ENCODE data around the gene TARS1.

Gene TARS1

GRCh38 chr5:33440482-33441240, at the start of gene TARS1:
Gene TARS1, plus strand, starts transcription at chr5:33440965. Its CDS starts 122 bp downstream, at chr5:33441087.
- peak; percentile 100 for DNase-seq

- DNase-seq: no peak
Observed at GRCh38 chr5:33398501-33398900, 42.3 kb upstream of the TARS1 start.

GRCh38 chr5:33400675-33401074, 40.1 kb upstream of the TARS1 start:
- no peak for DNase-seq

GRCh38 chr5:33401482-33402390, 39.0 kb upstream of the TARS1 start:
- no peak for DNase-seq

GRCh38 chr5:33403187-33403586, 37.6 kb upstream of the TARS1 start:
- no peak for DNase-seq

- peak; percentile 24 for DNase-seq
Observed at GRCh38 chr5:33408816-33409215, 31.9 kb upstream of the TARS1 start.

- peak; percentile 32 for DNase-seq
Observed at GRCh38 chr5:33409435-33410170, 31.2 kb upstream of the TARS1 start.

GRCh38 chr5:33410221-33410620, 30.5 kb upstream of the TARS1 start:
- no peak for DNase-seq

GRCh38 chr5:33411498-33411897, 29.3 kb upstream of the TARS1 start:
- no peak for DNase-seq

GRCh38 chr5:33415811-33416354, 24.9 kb upstream of the TARS1 start:
- no peak for DNase-seq

GRCh38 chr5:33417632-33418031, 23.1 kb upstream of the TARS1 start:
- no peak for DNase-seq

- DNase-seq: no peak
Observed at GRCh38 chr5:33420946-33421345, 19.8 kb upstream of the TARS1 start.

GRCh38 chr5:33422191-33422590, 18.6 kb upstream of the TARS1 start:
- no peak for DNase-seq

GRCh38 chr5:33423018-33423630, 17.6 kb upstream of the TARS1 start:
- no peak for DNase-seq

- no peak for DNase-seq
Observed at GRCh38 chr5:33425314-33425713, 15.5 kb upstream of the TARS1 start.

- DNase-seq: no peak
Observed at GRCh38 chr5:33430983-33431382, 9.8 kb upstream of the TARS1 start.

GRCh38 chr5:33432656-33433055, 8.1 kb upstream of the TARS1 start:
- no peak for DNase-seq

- no peak for DNase-seq
Observed at GRCh38 chr5:33433303-33434240, 7.2 kb upstream of the TARS1 start.

- DNase-seq: peak; percentile 70
Observed at GRCh38 chr5:33435893-33436490, 4.8 kb upstream of the TARS1 start.

GRCh38 chr5:33438996-33439395, 1.8 kb upstream of the TARS1 start:
- DNase-seq: no peak
